NB4 (cell line): ENCODE measurements around the gene HDGFL2.

Source experiments
- CTCF ChIP-seq: IDR thresholded peaks from one replicate; pipeline ENCODE4 v1.5.1; 2012; ENCODE audit warnings: low read depth, low read length
- POLR2A ChIP-seq: IDR thresholded peaks from 2 replicates; pipeline ENCODE4 v1.6.1; 2011; ENCODE audit warnings: mild to moderate bottlenecking; ENCODE audit not compliant: insufficient read length; ENCODE audit errors: extremely low read depth

GRCh38 chr19:4467835-4468234 lies 4.3 kb upstream of the HDGFL2 start:
- no peak for TF ChIP-seq POLR2A
- TF ChIP-seq CTCF = no peak
